GM12873 (cell line): ENCODE data around the gene LSAMP.

Experiments used
- CTCF ChIP-seq: IDR thresholded peaks from 2 replicates; pipeline ENCODE4 v1.5.1; 2012; ENCODE audit warnings: low read depth, mild to moderate bottlenecking, moderate library complexity, low read length, control low read depth; ENCODE audit not compliant: insufficient read depth; ENCODE audit errors: missing control alignments

LSAMP gene

DNA sequence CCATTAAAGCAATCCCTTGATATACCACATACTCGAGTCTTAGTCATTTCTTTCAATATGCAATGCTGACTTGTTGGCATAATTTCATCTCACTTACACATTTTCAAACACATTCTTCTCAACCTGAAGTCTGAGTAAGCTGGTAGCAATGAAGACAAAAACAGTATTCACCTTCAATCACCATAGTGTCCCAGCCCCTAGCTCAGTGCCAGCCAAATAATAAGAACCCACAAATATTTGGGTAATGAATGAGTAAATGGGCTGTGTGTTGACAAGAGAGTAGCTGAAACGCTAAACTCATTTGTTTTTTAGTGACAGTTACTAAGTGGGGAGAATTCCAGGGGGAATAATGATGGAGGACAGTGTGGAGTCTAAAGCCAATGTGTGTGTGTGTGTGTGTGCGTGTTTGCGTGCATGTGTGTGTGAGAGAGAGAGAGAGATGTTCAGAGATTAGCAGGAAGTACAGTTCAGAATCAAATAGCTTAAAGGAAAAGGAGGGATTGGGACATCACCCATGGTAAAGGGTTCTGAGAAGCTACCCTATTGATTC is 656.3 kb downstream of the LSAMP start:
- TF ChIP-seq CTCF: no peak

DNA sequence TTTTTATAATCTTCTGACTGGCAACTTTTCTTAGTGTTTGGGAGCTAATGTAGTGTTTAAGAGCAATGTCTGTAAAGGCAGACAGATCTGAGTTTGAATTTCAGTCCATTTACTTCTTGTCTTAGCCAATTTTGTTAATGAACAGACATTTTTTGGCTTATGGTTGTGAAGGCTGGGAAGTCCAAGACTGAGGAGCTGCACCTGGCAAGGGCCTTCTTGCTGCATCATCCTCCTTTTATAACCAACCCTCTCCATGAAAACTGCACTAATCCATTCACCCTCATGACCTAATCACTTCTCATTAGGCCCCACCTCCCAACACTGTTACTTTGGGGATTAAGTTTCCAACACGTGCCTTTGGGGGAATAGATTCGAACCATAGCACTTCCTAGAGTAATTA is 657.5 kb downstream of the LSAMP start:
- TF ChIP-seq CTCF: no peak

DNA sequence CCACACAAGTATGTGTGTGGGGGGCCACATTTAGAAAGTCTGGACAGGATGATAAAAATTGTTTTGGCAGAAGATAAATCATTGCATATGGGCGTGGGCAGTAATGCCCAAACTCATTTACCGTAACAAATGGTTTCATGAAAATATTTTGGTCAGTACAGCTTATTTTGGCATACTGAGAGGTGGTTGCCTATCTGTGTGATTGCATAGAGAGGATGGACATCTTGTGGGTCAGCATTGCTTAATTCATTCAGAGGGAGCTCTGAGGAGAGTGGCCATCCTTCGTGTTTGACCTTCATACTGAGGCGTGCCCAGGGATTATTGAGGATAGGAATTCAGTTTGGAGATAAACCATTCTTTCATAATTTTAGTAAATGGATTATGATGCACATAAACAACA is 659.5 kb downstream of the LSAMP start:
- no peak for TF ChIP-seq CTCF

DNA sequence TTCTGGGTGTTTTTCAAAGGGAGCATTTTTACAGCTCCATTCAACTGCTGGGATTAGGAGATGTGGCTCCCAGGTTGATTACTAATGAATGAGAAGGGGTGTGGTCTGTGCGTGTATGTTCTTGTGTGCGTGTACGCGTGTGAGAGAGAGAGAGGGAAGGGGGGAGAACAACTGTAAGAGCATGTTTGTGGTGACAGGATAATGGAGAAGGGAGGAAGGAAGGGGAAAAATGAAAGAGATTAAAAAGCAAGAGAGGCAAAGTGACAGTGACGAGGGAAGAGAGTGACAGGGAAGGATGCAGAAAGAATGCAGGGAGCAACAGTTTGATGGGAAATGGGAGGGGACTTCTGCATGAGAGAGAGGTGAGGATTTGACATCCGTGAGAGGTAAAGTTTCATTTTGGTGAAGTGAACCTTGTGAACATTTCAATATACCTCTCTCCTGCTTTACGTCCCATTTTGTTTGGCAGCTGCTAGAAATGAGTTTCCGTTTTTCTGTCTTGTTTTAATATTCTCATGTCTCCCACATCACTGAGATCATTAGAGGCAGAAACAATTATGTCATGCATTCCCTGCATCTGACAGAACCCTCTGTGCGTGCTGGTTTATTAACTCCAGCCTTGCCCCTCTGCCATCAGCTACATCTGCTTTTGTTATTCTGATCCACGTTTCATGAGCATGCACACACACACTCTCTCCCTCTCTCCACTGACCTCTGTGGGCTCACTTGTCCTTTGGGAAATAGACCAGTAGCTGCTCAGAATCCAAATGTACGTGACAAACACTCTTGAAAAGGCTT is 660.3 kb downstream of the LSAMP start:
- TF ChIP-seq CTCF: no peak

DNA sequence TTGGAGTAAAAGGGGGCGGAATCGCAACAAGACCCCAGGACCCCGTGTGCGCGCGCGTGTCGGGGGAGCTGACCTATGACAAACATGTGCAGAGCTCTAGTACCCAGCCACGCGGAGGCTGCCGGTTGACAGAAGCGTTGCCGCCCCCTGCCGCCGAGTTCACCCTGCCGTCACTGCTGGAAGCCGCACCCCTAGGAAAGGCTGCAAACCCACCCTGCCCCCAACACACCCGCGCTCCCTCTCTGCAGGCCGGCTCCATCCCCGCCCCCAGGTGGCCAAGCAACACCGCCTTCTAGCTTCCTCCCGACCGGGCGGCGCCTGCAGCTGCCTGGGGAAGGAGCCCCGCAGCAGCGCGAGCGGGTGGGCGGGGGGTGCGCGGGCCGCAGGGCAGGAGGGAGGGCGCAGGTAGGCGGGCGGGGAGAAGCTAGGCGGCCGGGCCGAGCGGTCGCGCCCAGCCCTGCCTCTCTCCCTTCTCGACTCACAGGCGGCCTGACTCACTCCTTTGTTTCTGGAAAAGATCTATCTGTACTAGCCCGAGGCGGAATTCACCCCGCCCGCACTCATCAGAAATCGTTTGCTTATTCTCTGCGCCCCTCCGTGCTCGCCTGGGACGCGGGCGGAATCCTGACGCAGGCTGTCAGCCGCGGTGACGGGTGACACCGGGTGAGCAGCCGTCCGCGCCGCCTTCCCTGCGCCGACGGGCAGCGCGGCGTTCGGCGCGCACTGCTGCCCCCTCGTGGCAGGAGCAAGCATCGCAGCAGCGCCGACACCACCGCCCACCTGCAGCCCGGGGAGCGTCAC is 661.1 kb downstream of the LSAMP start:
- peak; percentile 96 for TF ChIP-seq CTCF

GRCh38 chr3:115779011-115779410 is 666.3 kb downstream of the LSAMP start:
- TF ChIP-seq CTCF: no peak

DNA sequence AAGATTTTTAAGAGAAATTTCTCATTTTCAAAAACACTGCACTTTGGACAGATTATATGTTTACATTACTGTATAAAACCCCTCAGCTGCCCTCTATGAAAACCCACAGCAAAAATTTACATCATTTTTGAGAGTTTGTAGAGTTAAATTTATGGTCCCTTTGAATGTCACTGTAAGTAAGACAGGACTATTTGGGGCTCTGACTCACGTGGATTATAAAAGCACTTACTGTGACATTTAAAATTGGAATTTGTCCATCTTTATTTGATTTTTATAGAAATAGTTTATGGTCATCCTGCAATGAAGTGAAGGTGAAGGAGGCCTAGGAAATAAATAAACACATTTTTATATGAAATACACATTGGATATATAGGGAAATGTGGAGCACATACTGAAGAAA is 672.3 kb downstream of the LSAMP start:
- no peak for TF ChIP-seq CTCF
